ENCODE measurements around the gene CFAP58.

The CFAP58 gene

DNA sequence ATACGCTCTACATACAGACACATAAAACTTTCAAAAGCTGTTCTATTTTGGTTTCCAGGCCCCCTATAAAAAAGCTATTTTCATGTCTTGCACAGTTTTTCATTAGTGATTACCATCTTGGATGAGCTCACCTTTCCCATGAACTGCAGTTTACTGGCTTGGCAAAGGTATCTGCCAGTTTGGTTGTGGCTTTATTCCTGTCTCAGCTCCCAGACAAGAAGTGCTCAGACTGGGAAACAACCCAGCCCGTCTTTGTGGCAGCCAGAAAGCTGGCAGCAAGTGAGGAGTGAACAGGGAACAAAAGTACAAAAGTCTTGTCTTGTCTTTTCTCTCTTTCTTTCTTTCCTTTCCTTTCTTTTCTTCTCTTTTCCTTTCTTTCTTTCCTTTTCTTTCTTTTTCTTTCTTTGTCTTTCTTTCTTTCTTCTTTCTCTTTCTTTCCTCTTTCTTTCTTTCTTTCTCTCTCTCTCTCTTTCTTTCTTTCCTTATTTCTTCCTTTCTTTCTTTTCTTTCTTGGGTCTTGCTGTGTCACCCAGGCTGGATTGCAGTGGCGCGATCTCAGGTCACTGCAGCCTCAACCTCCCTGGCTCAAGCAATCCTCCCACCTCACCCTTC is 138.8 kb downstream of the CFAP58 start:
- TF ChIP-seq, protein P1, sequence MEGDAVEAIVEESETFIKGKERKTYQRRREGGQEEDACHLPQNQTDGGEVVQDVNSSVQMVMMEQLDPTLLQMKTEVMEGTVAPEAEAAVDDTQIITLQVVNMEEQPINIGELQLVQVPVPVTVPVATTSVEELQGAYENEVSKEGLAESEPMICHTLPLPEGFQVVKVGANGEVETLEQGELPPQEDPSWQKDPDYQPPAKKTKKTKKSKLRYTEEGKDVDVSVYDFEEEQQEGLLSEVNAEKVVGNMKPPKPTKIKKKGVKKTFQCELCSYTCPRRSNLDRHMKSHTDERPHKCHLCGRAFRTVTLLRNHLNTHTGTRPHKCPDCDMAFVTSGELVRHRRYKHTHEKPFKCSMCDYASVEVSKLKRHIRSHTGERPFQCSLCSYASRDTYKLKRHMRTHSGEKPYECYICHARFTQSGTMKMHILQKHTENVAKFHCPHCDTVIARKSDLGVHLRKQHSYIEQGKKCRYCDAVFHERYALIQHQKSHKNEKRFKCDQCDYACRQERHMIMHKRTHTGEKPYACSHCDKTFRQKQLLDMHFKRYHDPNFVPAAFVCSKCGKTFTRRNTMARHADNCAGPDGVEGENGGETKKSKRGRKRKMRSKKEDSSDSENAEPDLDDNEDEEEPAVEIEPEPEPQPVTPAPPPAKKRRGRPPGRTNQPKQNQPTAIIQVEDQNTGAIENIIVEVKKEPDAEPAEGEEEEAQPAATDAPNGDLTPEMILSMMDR (IDR thresholded peaks at IDR 0.05; ENCODE audit: control insufficient read depth, extremely low read depth, insufficient read depth) = no peak
- DNase-seq (ENCODE audit: low read depth) = peak; percentile 98
- H3K4me3 ChIP-seq (ENCODE audit: low read depth, low read length) = no peak overlapping the region

DNA sequence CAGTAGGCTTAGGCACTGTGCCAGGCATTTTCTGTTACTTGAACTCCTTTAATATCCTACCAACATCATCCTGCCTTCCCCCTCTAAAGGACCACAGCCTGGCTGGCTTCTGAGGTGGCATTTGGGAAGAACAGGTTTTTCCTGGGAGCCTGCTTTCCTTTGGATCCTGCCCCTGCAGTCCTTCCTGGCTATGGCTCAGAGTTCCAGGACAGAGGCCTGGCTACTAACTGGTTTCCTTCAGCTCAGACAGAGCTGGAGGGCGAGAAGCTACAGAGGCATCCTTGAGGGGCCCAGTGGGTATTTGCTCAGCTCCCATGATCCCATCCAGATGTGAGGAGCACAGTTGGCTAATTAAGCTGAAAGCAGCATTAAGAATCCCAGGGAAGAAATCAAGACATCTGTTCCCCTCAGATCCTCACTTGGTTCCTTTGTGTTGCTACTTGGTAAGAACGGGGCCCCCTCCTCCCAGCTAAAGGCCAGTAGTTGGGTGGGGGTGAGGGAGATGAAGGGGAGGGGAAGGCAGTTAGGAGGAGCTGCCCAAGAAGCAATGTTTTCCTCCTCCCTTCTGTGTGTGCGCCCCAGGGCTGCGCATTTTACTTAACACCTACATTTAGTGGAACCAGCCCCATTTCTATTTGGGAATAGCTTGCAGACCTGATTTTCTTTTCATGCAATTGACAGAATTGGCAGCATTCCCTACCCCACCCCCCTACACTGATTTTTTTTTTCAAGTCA is 144.9 kb downstream of the CFAP58 start:
- TF ChIP-seq, protein P1 (IDR thresholded peaks at IDR 0.05; ENCODE audit: control insufficient read depth, extremely low read depth, insufficient read depth) = no peak
- no peak overlapping the region for H3K4me3 ChIP-seq (ENCODE audit: low read depth, low read length)
- DNase-seq (ENCODE audit: low read depth) = no peak

DNA sequence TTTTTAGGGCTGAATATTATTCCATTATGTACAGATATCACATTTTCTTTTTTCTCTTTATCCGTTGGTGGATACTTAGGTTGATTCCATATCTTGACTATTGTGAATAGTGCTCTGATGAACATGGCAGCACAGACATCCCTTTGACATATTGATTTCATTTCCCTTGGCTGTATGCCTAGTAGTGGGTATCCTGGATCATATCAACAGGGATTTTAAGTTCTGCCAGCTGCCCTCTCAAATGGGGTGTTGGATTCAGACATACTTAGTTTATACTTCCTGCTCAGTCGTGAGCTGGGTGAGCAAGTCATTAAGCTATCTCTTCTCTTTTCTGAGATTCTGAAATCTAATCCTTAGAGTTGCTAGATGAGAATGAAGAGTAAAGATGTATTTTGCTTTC is 147.8 kb downstream of the CFAP58 start:
- DNase-seq (ENCODE audit: low read depth) = no peak
- TF ChIP-seq, protein P1 (IDR thresholded peaks at IDR 0.05; ENCODE audit: control insufficient read depth, extremely low read depth, insufficient read depth) = no peak
- H3K4me3 ChIP-seq (ENCODE audit: low read depth, low read length) = no peak overlapping the region

DNA sequence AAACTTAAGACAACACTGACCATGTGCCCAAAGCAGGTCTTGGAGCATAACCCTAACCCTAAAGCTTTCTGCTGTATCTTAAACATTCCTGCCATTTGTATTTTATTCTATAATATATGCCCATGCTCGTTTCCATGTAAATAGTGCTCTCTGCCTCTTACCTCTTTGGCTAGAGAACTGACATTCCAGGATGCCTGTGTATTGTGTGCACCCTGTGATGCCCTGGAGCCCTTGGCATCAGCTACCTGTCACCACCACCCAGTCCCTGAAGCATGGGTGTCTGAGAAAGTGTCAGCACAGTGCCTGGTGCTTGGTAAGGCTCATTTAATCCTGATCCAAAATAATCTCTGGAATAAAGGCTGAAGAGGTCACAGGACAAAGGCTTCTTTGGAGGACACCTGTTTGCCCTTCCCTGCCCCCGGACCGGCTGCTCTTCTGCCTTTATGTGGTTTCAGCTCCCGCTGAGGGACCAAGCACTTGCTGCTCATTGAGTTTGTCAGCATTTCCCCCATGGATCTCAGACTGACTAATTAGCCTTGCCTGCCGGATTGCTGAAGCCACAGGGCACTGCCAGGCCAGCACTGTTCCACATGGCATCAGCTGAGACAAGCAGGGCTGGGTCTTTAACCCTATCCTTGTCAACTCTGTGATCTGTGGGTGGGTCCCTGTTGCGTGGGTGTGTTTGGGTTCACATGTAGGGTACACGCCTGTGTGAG is 148.4 kb downstream of the CFAP58 start:
- H3K4me3 ChIP-seq (ENCODE audit: low read depth, low read length) = no peak overlapping the region
- no peak for DNase-seq (ENCODE audit: low read depth)
- TF ChIP-seq, protein P1 (IDR thresholded peaks at IDR 0.05; ENCODE audit: control insufficient read depth, extremely low read depth, insufficient read depth) = no peak

DNA sequence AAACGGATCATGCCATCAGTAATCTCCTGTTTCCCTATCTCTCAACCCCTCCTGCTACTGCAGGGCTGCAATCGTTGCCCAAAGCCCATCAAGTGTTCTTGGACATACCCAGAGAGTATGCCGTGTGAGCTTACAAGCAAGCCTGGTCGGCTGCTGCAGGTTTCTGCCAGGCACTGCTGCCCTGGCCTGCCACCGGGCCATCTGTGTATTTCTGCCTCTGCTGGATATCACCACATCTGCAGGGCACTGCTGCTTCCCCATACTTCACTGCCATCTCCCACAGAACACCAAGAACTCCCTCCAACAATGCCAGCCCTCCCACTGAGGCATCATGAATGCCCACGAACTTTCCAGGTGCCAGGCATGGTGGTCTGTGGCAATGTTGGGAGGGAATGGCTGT is 149.3 kb downstream of the CFAP58 start:
- DNase-seq (ENCODE audit: low read depth) = no peak
- H3K4me3 ChIP-seq (ENCODE audit: low read depth, low read length) = no peak overlapping the region
- TF ChIP-seq, protein P1 (IDR thresholded peaks at IDR 0.05; ENCODE audit: control insufficient read depth, extremely low read depth, insufficient read depth) = no peak
